ENCODE measurements around the gene VPS37B.

Gene VPS37B

DNA sequence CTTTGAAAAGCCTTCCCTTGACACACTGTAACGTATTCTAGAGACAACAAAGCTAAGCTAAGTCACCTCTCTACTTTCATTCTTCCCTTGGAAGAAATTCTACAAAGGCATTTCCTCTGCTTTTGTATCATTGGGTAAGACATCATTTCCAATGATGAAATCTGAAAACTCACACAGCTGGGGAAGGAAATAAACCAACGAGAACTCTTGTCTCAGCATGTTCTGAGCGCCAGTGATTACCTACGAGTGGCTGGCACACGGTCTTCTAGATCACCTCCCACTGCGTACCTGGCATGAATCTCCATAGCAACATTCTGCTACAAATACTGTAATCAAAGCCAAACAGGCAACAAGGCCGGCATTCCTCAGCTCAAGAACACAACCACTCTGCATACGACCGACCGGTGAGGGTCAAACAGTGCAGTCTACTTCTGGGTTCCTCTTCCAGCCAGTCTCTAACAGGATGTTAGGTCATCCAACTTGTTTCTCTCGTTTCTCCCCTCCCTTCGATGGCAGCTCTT, 7.6 kb downstream of the VPS37B start:
- in situ Hi-C loops (cut with HindIII; ENCODE audit: low sequenced_read_pairs), result no loop called here
- DNase-seq (ENCODE audit: low read depth), result peak; percentile 55
- TF ChIP-seq, protein P1, sequence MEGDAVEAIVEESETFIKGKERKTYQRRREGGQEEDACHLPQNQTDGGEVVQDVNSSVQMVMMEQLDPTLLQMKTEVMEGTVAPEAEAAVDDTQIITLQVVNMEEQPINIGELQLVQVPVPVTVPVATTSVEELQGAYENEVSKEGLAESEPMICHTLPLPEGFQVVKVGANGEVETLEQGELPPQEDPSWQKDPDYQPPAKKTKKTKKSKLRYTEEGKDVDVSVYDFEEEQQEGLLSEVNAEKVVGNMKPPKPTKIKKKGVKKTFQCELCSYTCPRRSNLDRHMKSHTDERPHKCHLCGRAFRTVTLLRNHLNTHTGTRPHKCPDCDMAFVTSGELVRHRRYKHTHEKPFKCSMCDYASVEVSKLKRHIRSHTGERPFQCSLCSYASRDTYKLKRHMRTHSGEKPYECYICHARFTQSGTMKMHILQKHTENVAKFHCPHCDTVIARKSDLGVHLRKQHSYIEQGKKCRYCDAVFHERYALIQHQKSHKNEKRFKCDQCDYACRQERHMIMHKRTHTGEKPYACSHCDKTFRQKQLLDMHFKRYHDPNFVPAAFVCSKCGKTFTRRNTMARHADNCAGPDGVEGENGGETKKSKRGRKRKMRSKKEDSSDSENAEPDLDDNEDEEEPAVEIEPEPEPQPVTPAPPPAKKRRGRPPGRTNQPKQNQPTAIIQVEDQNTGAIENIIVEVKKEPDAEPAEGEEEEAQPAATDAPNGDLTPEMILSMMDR (IDR thresholded peaks at IDR 0.05; ENCODE audit: low read depth, low read length, missing control alignments), result no peak
- no peak overlapping the region for H3K4me3 ChIP-seq (ENCODE audit: low read depth, low read length)

DNA sequence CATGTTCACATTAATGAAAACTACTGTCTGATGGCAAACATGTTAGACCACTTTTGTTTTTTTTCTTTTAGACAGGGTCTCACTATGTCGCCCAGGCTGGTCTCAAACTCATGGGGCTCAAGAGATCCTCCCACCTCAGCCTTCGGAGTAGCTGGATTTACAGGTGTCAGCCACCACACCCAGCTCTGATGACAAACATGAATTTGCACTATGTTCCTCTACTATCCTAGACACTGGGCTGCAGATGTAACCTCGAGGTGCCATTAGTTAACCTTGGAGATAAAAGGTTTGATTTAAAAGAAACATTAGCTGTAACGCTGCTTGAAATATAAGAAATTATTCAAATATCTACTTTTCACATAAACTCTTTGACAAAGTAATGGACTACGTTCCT, 8.1 kb downstream of the VPS37B start:
- no peak overlapping the region for H3K4me3 ChIP-seq (ENCODE audit: low read depth, low read length)
- in situ Hi-C loops (cut with HindIII; ENCODE audit: low sequenced_read_pairs), result no loop called here
- TF ChIP-seq, protein P1 (IDR thresholded peaks at IDR 0.05; ENCODE audit: low read depth, low read length, missing control alignments), result no peak
- no peak for DNase-seq (ENCODE audit: low read depth)

DNA sequence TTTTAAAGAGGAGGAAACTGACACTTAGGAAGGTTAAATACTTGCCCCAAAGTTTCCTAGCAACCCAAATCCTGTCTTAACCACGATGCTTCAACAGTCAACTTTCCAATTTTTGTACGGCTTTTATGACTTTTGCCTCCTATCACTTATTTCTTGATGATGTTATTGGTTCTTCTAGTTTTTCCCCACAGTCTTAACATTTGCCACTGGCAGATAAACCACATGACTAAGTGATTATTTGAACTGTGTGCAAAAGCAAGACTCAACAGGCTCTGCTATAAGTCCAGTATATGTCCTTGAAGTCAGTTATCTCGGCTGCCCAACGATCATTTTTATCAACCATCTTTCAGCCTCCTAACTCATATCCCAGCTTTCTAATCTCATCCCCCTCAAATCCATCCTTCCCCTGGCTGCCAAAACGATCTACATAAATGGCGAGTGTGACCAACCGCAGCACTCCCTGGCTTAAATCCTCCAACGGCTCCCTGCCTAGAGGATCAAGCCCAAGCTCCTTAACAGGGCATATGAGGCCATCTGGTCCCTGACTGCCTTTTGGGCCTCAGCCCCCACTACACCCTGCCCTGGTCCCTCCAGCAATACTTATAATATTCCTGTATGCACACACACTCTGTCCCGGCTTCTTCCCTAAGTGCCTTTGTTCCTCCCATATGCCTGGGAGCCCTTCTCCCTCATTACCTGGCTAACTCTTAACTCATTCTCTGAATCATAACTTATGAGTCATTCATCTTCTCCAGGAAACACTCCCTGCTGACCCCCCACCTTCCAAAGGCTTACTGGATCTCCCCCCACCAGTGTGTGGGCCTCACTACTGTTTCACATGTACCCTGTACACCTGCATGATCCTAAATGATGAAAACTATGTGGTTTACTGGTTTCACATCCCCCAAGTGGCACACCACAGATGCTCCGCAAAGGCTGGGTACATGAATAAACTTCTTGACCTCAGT, 8.8 kb downstream of the VPS37B start:
- in situ Hi-C loops (cut with HindIII; ENCODE audit: low sequenced_read_pairs), result no loop called here
- TF ChIP-seq, protein P1 (IDR thresholded peaks at IDR 0.05; ENCODE audit: low read depth, low read length, missing control alignments), result no peak
- H3K4me3 ChIP-seq (ENCODE audit: low read depth, low read length), result no peak overlapping the region
- DNase-seq (ENCODE audit: low read depth), result peak; percentile 50

DNA sequence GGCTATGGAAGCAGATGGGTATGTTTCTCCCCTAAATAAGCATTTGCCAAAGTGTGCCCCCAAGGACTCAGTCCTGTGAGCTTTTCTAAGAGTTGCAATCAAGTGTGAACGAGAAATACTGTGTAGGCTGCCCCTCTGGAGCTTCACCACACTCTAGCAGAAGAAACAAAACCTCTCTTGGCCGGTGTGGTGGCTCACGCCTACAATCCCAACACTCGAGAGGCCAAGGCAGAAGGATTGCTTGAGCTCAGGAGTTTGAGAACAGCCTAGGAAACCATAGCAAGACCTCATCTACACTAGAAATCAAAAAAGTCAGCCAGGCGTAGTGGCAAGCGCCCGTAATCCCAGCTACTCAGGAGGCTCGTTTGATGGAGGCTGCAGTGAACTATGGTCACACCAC, 9.8 kb downstream of the VPS37B start:
- in situ Hi-C loops (cut with HindIII; ENCODE audit: low sequenced_read_pairs), result no loop called here
- H3K4me3 ChIP-seq (ENCODE audit: low read depth, low read length), result no peak overlapping the region
- TF ChIP-seq, protein P1 (IDR thresholded peaks at IDR 0.05; ENCODE audit: low read depth, low read length, missing control alignments), result no peak
- no peak for DNase-seq (ENCODE audit: low read depth)

DNA sequence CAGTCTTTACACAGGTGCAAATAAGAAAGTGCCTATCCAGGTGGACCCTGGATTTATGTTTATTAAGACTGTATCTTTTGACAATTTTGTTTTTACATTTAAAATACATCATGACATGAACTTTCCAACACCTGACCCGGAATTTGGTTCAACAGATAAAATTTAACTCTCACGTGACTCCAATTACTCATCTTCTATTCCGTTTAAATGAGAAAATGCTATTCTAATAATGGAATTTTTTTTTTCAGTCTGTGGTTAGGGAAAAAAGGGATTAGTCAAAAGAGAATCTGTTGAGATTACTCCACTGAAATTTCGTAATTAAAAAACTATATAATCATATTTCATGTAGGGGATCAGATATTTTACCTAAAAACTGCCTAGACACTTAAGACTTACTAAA, 11.1 kb downstream of the VPS37B start:
- no peak for DNase-seq (ENCODE audit: low read depth)
- TF ChIP-seq, protein P1 (IDR thresholded peaks at IDR 0.05; ENCODE audit: low read depth, low read length, missing control alignments), result no peak
- in situ Hi-C loops (cut with HindIII; ENCODE audit: low sequenced_read_pairs), result loop anchor here (5.0 kb wide), 1 partner anchor 62 kb away; no protein-coding TSS in a partner anchor
- no peak overlapping the region for H3K4me3 ChIP-seq (ENCODE audit: low read depth, low read length)

DNA sequence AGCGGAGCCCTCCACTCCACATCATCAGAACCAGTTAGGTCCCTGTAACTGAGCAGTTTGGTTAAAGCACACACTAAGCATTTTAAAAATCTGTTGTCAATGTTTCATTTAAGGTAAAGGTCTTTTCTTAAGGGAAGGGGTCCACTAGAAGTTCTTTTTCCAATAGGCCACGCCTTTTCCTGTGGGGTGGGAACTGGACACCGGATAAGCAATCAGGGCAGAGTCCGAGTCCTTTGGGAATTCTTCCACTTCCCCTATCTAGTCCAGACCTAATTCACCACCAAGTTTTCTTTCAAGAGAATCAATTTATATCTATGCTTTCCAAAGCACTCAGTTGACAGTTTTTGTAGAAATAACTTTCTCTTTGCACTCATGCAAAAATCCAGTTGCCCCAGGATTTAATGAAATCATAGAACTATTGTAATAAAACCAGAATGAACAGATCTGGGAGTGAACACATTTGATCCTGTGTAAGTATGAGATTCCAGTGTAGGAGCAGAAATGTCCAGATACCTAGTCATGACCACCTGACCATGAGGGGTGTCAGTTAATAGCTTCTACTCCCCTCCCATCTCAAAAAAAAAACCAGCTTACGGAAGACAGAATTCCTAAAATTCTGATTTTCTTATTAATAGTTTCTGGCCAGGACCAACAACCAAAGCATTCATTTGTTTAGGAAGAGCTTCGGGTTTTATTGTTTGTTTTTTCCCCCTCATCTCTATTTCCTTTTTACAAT, 11.7 kb downstream of the VPS37B start:
- TF ChIP-seq, protein P1 (IDR thresholded peaks at IDR 0.05; ENCODE audit: low read depth, low read length, missing control alignments), result no peak
- in situ Hi-C loops (cut with HindIII; ENCODE audit: low sequenced_read_pairs), result loop anchor here (5.0 kb wide), 1 partner anchor 63 kb away; no protein-coding TSS in a partner anchor
- no peak overlapping the region for H3K4me3 ChIP-seq (ENCODE audit: low read depth, low read length)
- no peak for DNase-seq (ENCODE audit: low read depth)

Data from astrocyte of the cerebellum (primary cell).